Measurements from ENCODE around the gene C2CD2L.
A peak's percentile ranks its signal among the peaks of the same experiment; 100 is the strongest.
"Not testable (repeated sequence)": the region's sequence is repeated elsewhere in the genome, so short reads cannot be mapped to it uniquely, and the experiment has no call there.

The C2CD2L gene

DNA sequence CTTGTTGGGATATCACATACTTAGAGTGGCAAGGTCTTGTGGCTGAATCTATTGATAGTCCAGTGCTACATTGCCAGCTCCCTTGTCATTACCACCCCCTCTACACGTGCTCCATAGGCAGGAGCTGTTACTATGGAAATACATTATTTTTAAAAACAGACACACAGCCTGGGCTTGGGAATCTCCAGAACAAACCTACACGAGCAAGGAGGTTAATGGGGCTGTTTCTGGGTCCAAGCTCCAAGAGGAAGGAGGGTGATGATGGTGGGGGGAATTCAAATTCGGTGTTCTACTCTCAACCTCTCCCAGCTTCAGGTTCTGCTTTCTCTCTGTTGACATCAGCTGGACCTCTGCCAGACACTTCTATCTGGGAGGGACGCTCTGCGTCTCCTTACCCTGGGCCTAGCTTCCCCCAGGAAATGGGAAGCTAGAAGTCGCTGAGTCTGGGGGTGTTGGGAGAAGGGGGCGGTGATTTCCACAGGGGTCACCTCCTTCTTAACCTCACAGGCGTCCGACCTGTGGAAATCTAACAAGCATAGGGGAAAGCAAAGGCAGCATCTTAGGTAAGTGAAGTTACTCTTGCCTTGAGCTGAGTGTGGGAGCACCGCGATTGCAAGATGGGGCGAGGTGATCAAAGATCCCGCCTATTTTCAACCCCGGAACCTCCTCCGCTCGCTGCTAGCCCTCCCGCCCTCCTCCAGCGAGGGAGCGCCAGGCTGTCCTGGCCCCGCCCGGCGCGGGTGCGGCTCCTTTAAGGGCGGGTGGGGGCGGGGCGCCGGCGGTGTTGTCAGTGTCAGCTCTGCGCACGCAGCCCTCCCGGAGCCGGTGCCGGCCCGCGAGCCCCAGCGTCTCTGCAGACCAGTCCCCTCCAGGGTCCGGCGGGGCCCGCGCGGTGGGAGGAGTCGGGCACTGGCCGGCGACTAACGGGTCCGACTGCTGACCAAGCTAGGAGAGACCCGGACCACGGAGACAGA, at the start of gene C2CD2L:
Gene C2CD2L (plus strand): TSS at position 781 of the 974 bp plus-strand sequence. CDS start 398 bp downstream, outside the sequence.
- peak; percentile 80 for DNase-seq

DNA sequence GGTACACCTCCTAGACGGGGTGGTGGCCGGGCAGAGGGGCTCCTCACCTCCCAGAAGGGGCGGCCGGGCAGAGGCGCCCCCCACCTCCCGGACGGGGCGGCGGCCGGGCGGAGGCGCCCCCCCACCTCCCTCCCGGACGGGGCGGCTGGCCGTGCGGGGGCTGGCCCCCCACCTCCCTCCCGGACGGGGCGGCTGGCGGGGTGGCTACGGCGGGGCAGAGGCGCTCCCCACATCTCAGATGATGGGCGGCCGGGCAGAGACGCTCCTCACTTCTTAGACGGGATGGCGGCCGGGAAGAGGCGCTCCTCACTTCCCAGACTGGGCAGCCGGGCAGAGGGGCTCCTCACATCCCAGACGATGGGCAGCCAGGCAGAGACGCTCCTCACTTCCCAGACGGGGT, 48.0 kb upstream of the C2CD2L start:
- DNase-seq = not testable (repeated sequence)

DNA sequence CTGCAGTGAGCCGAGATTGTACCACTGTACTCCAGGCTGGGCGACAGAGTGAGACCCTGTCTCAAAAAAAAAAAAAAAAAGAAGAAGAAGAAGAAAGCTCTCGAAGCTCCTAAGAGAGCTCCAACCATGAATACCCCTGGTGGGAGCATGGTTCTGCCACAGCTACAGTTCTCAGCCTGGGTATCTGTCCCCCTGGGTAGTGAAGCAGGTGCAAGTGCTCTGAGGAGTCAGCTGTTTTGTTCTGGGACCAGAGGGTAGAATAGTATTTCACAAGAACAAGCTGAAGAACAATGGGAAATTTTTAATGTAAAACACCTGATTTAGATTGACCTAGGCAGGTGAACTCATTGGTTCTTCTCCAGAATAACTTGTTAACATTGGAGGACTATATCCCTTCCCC, 45.9 kb upstream of the C2CD2L start:
- DNase-seq = no peak

DNA sequence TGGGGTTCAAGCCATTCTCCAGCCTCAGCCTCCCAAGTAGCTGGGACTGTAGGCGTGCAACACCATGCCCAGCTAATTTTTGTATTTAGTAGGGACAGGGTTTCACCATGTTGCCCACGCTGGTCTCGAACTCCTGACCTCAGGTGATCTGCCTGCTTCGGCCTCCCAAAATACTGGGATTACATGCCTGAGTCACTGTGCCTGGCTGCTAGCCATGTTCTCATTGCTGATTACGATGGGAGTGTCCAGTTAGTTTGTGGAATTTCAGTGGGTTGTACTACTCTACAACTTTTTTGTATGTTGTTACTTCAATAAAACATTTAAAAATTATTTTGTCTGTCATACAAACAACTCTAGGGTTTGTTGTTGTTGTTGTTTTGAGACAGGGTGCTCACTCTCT, 44.4 kb upstream of the C2CD2L start:
- no peak for DNase-seq

DNA sequence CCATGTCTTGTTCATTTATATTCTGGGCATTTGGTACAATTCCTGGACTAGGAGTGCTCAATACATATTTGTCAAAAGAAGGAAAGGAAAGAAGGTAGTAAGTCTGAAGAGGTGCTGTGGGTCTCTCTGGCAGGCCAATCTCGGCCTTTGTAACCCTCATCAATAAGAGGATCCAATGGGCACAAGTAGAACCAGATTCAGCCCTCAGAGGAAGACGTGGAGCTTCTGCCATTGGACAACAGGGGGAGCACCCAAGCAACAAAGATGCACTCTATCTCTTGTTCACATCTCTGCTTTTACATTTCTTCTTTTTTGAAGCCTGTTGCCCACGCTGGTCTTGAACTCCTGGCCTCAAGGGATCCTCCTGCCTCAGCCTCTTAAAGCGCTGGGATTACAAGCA, 41.8 kb upstream of the C2CD2L start:
- no peak for DNase-seq

DNA sequence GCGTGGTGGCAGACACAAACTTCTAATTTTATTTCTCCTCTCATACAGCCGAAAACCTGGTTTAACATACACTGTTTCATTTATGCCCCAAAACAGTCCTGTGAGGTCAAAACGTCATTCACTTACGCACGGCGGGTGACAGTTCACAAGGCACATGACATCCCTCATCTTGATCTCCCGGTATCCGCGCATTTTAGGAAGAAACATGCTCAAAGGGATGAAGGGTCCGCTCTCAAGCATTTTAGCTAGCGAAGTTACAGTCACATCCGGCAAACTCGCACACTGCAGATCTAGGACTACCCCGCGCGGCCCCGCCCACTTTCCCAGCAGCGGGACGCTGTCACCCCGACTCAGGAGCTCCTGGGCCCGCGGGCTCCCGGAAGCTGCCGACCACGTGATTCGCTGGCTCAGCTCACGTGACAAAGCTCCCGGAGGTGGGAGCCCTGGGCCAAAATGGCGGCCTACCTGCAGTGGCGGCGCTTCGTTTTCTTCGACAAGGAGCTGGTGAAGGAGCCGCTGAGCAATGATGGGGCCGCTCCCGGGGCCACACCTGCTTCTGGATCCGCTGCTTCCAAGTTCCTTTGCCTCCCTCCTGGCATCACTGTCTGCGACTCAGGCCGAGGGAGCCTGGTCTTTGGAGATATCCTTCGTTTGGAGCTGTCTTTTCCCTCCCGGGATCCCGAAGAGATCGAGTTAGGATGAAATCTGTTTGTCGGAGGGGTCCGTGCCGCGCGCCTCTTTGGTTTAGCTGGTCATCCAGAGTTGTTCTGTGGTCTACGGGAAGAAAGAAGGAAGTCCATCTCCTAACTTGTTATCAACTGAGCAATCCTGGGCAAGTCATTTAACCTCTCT, 39.5 kb upstream of the C2CD2L start, which contains the start of gene VPS11:
Gene VPS11 (plus strand): TSS at position 448 of the 852 bp plus-strand sequence. CDS start 6 bp downstream, at position 454.
- DNase-seq = peak; percentile 87

DNA sequence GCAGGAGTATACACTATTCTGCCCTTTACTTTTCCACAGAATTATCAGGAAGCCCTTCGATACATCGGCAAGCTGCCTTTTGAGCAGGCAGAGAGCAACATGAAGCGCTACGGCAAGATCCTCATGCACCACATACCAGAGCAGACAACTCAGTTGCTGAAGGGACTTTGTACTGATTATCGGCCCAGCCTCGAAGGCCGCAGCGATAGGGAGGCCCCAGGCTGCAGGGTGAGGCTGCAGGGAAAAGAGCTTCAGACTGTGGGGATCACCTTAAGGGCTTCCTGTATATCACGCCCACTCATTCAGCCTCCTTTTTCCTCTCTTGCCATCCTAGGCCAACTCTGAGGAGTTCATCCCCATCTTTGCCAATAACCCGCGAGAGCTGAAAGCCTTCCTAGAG, 29.3 kb upstream of the C2CD2L start:
- no peak for DNase-seq

DNA sequence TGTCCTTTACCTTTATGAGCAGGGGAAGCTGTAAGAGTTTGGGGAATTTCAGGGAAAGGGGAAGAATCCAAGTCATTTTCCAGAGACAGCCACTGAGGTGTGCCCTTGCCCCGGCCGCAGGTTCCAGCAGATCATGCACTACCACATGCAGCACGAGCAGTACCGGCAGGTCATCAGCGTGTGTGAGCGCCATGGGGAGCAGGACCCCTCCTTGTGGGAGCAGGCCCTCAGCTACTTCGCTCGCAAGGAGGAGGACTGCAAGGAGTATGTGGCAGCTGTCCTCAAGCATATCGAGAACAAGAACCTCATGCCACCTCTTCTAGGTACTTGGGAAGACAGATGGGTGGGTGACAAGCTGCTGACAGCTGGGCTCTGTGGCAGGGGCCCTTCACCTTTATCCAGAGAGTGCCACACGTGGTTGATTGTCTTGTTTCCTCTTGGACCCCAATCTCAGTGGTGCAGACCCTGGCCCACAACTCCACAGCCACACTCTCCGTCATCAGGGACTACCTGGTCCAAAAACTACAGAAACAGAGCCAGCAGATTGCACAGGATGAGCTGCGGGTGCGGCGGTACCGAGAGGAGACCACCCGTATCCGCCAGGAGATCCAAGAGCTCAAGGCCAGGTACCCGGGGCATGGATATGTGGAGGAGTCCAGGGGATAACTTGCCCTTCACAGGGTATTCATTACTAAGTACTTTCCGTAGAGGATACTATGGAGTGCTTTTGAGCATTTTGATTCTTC, 28.3 kb upstream of the C2CD2L start:
- no peak for DNase-seq

DNA sequence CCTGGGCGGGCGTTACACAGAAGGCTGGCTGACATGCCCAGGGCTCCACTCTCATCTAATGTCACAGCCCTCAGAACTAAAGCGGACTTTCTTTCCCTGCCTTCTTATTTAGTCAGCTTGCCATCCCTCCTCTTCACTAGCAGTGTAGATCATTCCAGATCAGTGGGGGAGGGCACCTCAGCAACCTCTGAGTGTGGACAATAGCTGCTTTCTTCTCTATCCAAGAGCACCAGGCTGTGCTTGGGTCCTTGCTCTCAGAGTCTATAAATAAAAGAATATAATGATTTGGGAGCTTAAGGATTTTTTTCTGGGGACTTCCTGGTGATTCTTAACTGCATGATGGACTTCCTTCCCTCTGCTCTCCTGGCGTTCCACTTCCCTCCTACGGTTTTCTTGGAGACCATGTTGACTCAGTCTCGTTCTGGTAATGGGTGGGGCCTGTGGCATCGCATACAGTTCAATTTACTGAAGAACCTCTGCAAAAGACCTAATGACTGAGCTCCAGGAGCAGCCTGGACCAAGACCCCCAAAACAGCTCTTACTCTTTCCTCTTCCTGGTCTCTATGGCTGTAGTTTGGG, 25.4 kb upstream of the C2CD2L start:
- DNase-seq = no peak

DNA sequence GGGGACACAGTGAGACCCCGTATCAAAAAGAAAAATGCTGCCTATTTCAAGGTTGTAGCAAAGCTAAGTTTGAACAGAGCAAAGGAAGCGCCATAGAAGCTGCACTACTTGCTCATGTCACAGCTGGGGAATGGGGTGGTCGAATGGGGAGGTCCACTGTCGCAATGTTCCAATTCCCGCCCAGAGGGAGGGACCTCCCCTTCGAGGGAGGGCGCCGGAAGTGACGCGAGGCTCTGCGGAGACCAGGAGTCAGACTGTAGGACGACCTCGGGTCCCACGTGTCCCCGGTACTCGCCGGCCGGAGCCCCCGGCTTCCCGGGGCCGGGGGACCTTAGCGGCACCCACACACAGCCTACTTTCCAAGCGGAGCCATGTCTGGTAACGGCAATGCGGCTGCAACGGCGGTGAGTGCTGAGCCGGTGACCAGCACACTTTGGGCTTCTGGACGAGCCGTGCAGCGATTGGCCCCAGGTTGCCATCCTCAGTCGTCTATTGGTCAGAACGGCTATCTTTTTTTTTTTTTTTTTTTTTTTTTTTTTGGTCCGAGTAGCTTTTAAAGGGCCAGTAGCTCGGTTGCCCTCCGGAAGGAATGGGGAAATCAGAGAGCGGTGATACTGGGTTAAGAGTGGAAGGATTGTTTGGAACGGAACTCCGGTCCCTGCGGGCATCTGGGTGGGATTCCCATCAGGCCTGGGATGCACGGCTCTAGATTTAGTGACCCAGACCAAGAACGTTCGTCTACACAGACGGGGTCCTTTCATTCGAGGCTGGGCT, 22.3 kb upstream of the C2CD2L start, which contains the start of gene HMBS:
Gene HMBS (plus strand): TSS at position 219 of the 774 bp plus-strand sequence. CDS start 153 bp downstream, at position 372.
- DNase-seq = peak; percentile 94

DNA sequence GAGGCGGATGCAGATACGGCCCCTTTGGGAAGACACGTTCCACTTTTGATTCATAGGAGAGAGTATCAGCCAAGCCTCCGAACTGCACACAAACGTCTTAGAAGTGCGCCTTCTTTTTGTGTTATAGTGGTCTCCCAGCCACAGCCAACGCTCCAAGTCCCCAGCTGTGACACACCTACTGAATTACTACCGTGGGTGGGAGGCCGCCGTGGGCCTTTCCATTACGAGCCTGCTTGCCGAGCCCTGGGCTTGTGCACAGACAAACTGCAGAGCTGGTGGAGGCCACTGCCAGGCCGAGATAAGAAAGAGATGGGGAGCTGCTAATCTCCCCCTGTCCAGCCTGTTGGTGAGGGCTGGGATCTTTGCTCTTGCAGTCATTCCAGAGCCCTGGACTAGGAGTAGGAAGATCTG, 21.7 kb upstream of the C2CD2L start:
- DNase-seq = no peak

DNA sequence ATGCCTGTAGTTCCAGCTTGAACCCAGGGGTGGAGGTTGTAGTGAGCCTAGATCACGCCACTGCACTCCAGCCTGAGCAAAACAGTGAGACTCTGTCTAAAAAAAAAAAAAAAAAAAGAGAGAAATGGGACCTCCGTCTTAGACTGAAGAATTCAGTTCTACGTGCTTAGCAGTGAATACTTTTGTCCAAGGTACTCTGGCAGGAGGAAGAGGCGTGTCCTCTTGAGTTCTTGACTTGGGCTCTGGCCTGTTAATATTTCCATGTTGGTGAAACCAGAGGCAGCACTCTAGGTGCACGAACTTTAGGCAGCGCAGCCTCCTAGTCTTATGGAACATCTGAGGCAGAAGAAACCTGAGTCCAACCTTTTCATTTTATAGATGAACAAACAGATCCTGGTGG, 20.0 kb upstream of the C2CD2L start:
- DNase-seq = no peak

DNA sequence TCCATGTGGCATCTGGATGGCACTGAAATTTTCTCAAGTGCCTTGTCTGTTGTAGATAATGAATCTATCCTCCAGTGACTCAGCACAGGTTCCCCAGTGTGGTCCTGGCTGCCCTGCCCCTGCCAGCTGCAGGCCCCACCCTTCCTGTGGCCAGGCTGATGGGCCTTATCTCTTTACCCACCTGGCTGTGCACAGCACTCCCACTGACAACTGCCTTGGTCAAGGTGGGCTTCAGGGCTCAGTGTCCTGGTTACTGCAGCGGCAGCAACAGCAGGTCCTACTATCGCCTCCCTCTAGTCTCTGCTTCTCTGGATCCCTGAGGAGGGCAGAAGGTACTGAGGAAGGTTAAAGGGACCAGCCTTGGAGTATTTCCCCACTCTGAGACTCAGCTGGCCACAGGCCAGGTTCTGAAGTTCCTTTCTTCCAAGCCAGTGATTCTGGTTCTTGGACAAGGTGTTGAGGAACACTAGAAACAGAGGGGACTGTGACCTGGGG, 19.4 kb upstream of the C2CD2L start:
- no peak for DNase-seq

DNA sequence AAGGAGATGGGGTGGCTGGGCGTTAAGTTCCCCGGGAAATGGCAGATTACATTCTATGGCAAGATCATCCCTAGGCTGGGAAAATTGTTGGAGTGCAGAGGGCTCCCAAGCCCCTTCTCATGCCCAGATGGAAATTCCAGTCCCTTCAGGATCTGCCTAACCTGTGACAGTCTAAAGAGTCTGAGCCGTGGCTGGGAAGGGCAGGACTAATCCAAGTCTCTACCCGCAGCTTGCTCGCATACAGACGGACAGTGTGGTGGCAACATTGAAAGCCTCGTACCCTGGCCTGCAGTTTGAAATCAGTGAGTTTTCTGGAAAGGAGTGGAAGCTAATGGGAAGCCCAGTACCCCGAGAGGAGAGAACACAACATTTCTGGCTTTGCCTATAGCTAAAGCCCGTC, 18.7 kb upstream of the C2CD2L start:
- no peak for DNase-seq

DNA sequence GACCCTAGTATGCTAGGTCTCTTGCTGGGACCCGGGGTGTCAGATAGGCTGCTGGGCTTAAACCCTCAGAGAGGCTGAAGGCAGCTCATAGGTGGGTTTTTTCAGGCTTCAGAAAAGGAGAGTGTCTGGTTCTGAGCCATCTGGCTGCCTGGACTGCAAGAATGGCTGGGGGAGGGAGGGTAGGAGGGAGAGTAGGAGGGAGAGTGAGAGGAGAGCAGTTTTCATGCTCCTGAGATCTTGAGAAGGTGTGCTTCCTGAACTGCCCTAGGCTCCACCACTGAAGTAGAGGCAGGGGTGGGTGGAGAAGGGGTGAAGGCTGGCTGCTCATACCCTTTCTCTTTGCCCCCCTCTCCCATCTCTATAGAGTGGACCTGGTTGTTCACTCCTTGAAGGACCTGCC, 17.8 kb upstream of the C2CD2L start:
- no peak for DNase-seq

DNA sequence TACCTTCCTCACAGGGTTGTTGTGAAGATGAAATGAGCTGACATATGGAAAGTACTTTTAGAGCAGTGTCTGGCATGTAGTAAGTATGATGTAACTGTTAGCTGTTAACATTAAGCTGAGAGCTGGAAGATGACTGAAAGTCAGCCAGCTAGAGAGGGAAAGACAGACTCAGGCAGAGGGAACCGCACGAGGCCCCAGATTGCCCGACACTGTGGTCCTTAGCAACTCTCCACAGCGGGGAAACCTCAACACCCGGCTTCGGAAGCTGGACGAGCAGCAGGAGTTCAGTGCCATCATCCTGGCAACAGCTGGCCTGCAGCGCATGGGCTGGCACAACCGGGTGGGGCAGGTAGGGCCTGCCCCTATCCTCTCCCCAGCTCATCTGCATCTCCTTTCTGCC, 16.0 kb upstream of the C2CD2L start:
- no peak for DNase-seq

DNA sequence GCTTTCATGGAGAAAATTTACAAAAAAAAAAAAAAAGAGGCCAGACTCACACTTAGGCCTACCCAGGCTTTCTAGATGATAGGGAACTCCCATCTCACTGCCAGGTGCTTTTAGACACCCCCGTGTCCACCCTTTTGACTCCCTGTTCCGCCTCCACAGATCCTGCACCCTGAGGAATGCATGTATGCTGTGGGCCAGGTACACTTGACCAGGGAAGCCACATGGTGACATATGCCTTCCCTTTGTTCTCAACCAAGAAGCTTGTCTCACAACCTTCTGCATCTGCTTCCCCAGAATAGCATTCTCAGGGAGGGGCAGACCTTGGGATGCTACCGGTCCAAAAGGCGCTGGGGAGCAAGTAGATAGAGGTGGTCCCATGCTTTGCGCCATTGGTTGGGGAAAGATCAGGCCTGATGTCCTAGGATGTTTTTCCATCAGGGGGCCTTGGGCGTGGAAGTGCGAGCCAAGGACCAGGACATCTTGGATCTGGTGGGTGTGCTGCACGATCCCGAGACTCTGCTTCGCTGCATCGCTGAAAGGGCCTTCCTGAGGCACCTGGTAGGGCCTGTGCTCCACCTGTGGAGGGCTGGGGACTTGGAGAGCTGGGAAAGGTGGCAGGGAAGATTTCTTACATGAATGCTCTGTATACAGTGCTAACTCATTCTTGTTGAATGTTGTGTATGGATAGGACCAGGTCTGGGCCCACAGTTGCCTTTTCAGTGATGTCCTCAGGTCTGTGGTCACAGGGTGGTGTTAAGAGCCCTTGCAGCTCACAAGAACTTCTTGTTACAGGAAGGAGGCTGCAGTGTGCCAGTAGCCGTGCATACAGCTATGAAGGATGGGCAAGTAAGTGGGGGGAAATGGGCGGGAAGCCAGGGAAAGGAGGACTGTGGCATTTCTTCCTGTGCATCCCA, 14.9 kb upstream of the C2CD2L start:
- DNase-seq = no peak

DNA sequence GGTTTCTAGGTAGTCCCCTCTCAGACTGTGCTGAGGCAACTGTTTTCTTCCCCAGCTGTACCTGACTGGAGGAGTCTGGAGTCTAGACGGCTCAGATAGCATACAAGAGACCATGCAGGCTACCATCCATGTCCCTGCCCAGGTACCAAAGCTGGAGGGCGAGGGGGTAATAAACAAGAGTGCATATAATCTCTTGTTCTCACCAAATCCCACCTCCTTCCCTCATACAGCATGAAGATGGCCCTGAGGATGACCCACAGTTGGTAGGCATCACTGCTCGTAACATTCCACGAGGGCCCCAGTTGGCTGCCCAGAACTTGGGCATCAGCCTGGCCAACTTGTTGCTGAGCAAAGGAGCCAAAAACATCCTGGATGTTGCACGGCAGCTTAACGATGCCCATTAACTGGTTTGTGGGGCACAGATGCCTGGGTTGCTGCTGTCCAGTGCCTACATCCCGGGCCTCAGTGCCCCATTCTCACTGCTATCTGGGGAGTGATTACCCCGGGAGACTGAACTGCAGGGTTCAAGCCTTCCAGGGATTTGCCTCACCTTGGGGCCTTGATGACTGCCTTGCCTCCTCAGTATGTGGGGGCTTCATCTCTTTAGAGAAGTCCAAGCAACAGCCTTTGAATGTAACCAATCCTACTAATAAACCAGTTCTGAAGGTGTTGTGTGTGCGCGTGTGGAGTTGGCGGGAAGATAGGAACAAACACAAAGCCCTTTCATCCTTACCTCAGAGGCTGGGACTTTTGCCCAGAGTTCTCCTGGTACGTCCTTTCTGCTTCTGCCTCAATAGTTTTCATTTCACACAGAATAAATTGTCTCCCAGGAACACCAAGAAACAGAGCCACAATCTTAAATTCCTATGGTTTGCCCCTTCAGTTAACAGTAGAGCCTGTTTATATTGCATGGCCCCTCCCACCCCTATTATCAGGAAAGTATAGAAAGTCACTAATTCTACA, 14.0 kb upstream of the C2CD2L start:
- DNase-seq = no peak
